SK-N-SH (cell line): Measurements from ENCODE around the gene MLST8. TPM values are rescaled to one million over a fixed set of nuclear protein-coding genes. Genes with fewer than 3 reads are reported as not detected.

Experiments used
- CTCF ChIA-PET: fragments of 300-600, 350-600 bp; formaldehyde crosslinking; extraction: SDS; loops from one replicate; lab custom pipeline; 2021; lab: Yijun Ruan, JAX
- POLR2A ChIA-PET: fragments of 350-600 bp; sonication (Branson Sonifier 250); formaldehyde crosslinking; extraction: SDS; loops from one replicate; lab custom pipeline; 2020; ENCODE audit warnings: antibody characterized with exemption, inconsistent platforms; lab: Yijun Ruan, JAX
- DNase-seq: peaks from one replicate; pipeline ENCODE4 v3.0.0; 2012
- H2AFZ ChIP-seq: fragments of 200-600 bp; sonication (generic); 2 replicates; pipeline ENCODE4 v1.8.1; 2016; ENCODE audit warnings: antibody characterized with exemption, mild to moderate bottlenecking, low read depth
- H3F3A ChIP-seq: fragments of 200-600 bp; sonication (generic); replicated peaks from 2 replicates; pipeline ENCODE3; 2016; ENCODE audit warnings: antibody characterized with exemption, mild to moderate bottlenecking; ENCODE audit not compliant: insufficient read depth
- H3K27ac ChIP-seq, 2 experiments: fragments of 200-500 bp in 1 of 2; fragments of 200-600 bp in 1 of 2; sonication (Bioruptor generic) in 1 of 2; sonication (generic), shearing (Covaris generic) in 1 of 2; 2 replicates each; pipeline versions ENCODE4 v1.5.1 to v1.6.1; 2014 to 2016; ENCODE audit warnings: low read depth in 2 of 2, inconsistent platforms in 1 of 2, low read length in 1 of 2, mild to moderate bottlenecking in 1 of 2, mixed read lengths in 1 of 2
- H3K27me3 ChIP-seq: fragments of 200-600 bp; sonication (generic), shearing (Covaris generic); 2 replicates; pipeline ENCODE4 v1.6.1; 2016; ENCODE audit warnings: mixed run types; ENCODE audit not compliant: insufficient read depth
- H3K36me3 ChIP-seq, 2 experiments: fragments of 200-500 bp in 1 of 2; fragments of 200-600 bp in 1 of 2; sonication (Bioruptor generic) in 1 of 2; sonication (generic) in 1 of 2; replicated peaks in 1 of 2; 2 replicates each; pipeline versions ENCODE3 to v1.5.1; 2014 to 2016; ENCODE audit warnings: low read length in 1 of 2, mild to moderate bottlenecking in 1 of 2; ENCODE audit not compliant: insufficient read depth in 2 of 2, control insufficient read depth in 1 of 2
- H3K4me1 ChIP-seq, 2 experiments: fragments of 200-500 bp in 1 of 2; fragments of 200-600 bp in 1 of 2; sonication (Bioruptor generic) in 1 of 2; sonication (generic), shearing (Covaris generic) in 1 of 2; 2 replicates each; pipeline versions ENCODE4 v1.5.1 to v1.6.1; 2014 to 2016; ENCODE audit warnings: low read depth in 1 of 2, low read length in 1 of 2, mixed run types in 1 of 2; ENCODE audit not compliant: insufficient read depth in 2 of 2, control insufficient read depth in 1 of 2
- H3K4me2 ChIP-seq: fragments of 200-600 bp; sonication (generic), shearing (Covaris generic); 2 replicates; pipeline ENCODE4 v1.6.1; 2017; ENCODE audit warnings: mixed run types
- H3K4me3 ChIP-seq, 2 experiments: fragments of 200-500 bp in 1 of 2; fragments of 200-600 bp in 1 of 2; sonication (Bioruptor generic) in 1 of 2; sonication (generic), shearing (Covaris generic) in 1 of 2; 2 replicates each; pipeline versions ENCODE4 v1.5.1 to v1.8.1; 2014 to 2016; ENCODE audit warnings: low read depth in 2 of 2, inconsistent platforms in 1 of 2, low read length in 1 of 2, mild to moderate bottlenecking in 1 of 2, mixed read lengths in 1 of 2, moderate library complexity in 1 of 2
- H3K79me2 ChIP-seq: fragments of 200-600 bp; sonication (generic); 2 replicates; pipeline ENCODE4 v1.8.1; 2017; ENCODE audit warnings: mild to moderate bottlenecking; ENCODE audit not compliant: insufficient read depth
- H3K9ac ChIP-seq: fragments of 200-600 bp; sonication (generic); 2 replicates; pipeline ENCODE4 v1.6.1; 2017; ENCODE audit warnings: mixed run types
- H3K9me2 ChIP-seq: fragments of 200-600 bp; sonication (generic); 2 replicates; pipeline ENCODE4 v1.6.1; 2017; ENCODE audit warnings: mixed run types
- H3K9me3 ChIP-seq: fragments of 200-600 bp; sonication (generic); 2 replicates; pipeline ENCODE4 v1.6.1; 2017; ENCODE audit warnings: mixed run types, mild to moderate bottlenecking, moderate library complexity
- H4K20me1 ChIP-seq: fragments of 200-600 bp; sonication (generic); 2 replicates; pipeline ENCODE4 v1.6.1; 2017; ENCODE audit warnings: mild to moderate bottlenecking, mixed run types; ENCODE audit not compliant: insufficient read depth
- CTCF ChIP-seq: fragments of 200-600 bp; sonication (generic); IDR thresholded peaks from 2 replicates; pipeline ENCODE4 v1.6.1; 2017; ENCODE audit warnings: antibody characterized with exemption, mild to moderate bottlenecking, moderate library complexity
- EP300 ChIP-seq, 2 experiments: IDR thresholded peaks; 2 replicates each; pipeline versions ENCODE4 v1.4.0 to v1.6.1; 2012; ENCODE audit warnings: borderline replicate concordance in 1 of 2, low read depth in 1 of 2, low read length in 1 of 2
- EZH2phosphoT487 ChIP-seq: fragments of 200-600 bp; sonication (generic); IDR thresholded peaks from 2 replicates; pipeline ENCODE4 v1.6.1; 2017; ENCODE audit warnings: low read depth, mixed run types, mild to moderate bottlenecking, antibody characterized with exemption, moderate library complexity, borderline replicate concordance
- IRF3 ChIP-seq: fragments of 150-350 bp; IDR thresholded peaks from 2 replicates; pipeline ENCODE4 v1.6.1; 2016; ENCODE audit warnings: mild to moderate bottlenecking, low read depth, low read length
- JUND ChIP-seq: IDR thresholded peaks from 2 replicates; pipeline ENCODE4 v1.4.0; 2012
- NFIC ChIP-seq: IDR thresholded peaks from 2 replicates; pipeline ENCODE4 v1.4.0; 2012; ENCODE audit warnings: borderline replicate concordance
- RAD21 ChIP-seq: IDR thresholded peaks from 2 replicates; pipeline ENCODE4 v1.6.1; 2012; ENCODE audit warnings: mild to moderate bottlenecking, low read length
- RCOR1 ChIP-seq: fragments of 150-350 bp; IDR thresholded peaks from 2 replicates; pipeline ENCODE4 v1.6.1; 2017; ENCODE audit warnings: antibody characterized with exemption, low read length
- RFX5 ChIP-seq: IDR thresholded peaks from 2 replicates; pipeline ENCODE4 v1.6.1; 2012; ENCODE audit warnings: mild to moderate bottlenecking, improper control_type of control experiment, low read length
- RXRA ChIP-seq: IDR thresholded peaks from 2 replicates; pipeline ENCODE4 v1.4.0; 2012; ENCODE audit warnings: low read depth, mild to moderate bottlenecking, borderline replicate concordance
- SIN3A ChIP-seq: IDR thresholded peaks from 2 replicates; pipeline ENCODE4 v1.6.1; 2012; ENCODE audit warnings: low read depth, mild to moderate bottlenecking, low read length, moderate library complexity, borderline replicate concordance
- TEAD4 ChIP-seq: IDR thresholded peaks from 2 replicates; pipeline ENCODE4 v1.4.0; 2012; ENCODE audit warnings: mild to moderate bottlenecking, borderline replicate concordance; ENCODE audit not compliant: insufficient read depth
- WGBS: methylation state at CpG from one replicate; pipeline ENCODE4 v1.1.6; 2017; ENCODE audit warnings: low lambda C conversion rate; 5-methylcytosine and 5-hydroxymethylcytosine counted together
- polyA plus RNA-seq, 3 experiments: library from polyadenylated mRNA; depleted of rRNA; stranded (reverse); fragments of >200 nt; gene quantifications; 2 replicates each; pipeline ENCODE4 v1.2.3, GENCODE V29; 2012
- TF ChIP-seq, protein P1 (sequence below): IDR thresholded peaks from 2 replicates; pipeline ENCODE4 v1.4.0; 2012; ENCODE audit warnings: low read depth, borderline replicate concordance
- TF ChIP-seq, protein P2 (sequence below): IDR thresholded peaks from 2 replicates; pipeline ENCODE4 v1.4.0; 2012; ENCODE audit warnings: low read depth, borderline replicate concordance

Gene MLST8
- polyA plus RNA-seq, 1 of the 3 experiments (the other 2 are of a cell fraction), result 85.4 TPM

DNA sequence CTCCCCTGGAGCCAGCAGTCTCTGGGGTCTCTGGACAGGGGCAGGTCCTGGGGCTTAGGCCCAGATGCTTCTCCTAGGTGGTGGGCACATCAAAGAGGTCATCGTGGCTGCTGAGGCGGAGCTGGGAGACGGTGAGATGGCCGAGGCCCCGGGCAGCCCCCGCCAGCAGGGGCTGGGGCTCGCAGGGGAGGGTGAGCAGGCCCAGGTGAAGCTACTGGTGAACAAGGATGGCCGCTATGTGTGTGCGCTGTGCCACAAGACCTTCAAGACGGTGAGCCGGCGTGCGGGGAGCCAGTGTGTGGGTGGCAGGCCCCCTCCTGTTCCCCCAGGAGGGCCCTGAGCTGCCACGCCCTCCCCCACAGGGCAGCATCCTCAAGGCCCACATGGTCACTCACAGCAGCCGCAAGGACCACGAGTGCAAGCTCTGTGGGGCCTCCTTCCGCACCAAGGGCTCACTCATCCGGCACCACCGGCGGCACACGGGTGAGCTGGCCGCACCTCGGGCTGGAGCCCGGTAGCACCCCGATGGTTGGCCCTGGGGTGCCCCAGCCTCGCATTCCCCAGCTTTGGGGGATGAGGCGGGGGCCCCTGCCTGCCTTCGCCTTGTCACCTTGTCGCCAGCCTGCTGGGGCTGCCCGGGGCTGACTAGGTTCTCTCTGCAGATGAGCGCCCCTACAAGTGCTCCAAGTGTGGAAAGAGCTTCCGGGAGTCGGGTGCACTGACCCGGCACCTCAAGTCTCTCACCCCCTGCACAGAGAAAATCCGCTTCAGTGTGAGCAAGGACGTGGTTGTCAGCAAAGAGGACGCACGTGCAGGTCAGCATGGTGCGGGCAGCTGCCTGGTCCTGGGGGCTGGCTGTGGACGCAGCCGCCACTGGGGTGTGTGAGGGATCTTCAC lies 27.1 kb downstream of the MLST8 start:
- H3K9me3 ChIP-seq, result no peaks in the 10 kb centered on the region
- H2AFZ ChIP-seq, result no peak overlapping the region
- ChIA-PET CTCF (interaction anchor here (0.9 kb wide), 1 partner anchor 38 kb away, joined by 4 read pairs; no protein-coding TSS in a partner anchor), POLR2A (no interaction called here)
- H3K9ac ChIP-seq, result no peak overlapping the region
- no peak overlapping the region for H3K4me2 ChIP-seq
- H3K79me2 ChIP-seq, result peaks cover 12% of the 10 kb centered on the region
- 89% methylated on average over 5 of the region's 41 CpGs for WGBS
- peaks cover 0 to 3% of the 10 kb centered on the region in 2 experiments; a peak in 1 of 4 replicates for H3K4me1 ChIP-seq
- H3K9me2 ChIP-seq, result no peaks in the 10 kb centered on the region
- peaks cover 0 to 74% of the 10 kb centered on the region in 2 experiments for H3K36me3 ChIP-seq
- no peak overlapping the region for H3K4me3 ChIP-seq
- H3F3A ChIP-seq, result no peaks in the 10 kb centered on the region
- H3K27me3 ChIP-seq, result no peaks in the 10 kb centered on the region
- TF ChIP-seq EZH2phosphoT487 (no peak), TEAD4 (no peak), SIN3A (no peak)
- TF ChIP-seq, all 33 proteins: peak for 0
- Histone ChIP-seq H3K27ac (no peak overlapping the region), H4K20me1 (peaks cover 15% of the 10 kb centered on the region)
- DNase-seq, result no peak

DNA sequence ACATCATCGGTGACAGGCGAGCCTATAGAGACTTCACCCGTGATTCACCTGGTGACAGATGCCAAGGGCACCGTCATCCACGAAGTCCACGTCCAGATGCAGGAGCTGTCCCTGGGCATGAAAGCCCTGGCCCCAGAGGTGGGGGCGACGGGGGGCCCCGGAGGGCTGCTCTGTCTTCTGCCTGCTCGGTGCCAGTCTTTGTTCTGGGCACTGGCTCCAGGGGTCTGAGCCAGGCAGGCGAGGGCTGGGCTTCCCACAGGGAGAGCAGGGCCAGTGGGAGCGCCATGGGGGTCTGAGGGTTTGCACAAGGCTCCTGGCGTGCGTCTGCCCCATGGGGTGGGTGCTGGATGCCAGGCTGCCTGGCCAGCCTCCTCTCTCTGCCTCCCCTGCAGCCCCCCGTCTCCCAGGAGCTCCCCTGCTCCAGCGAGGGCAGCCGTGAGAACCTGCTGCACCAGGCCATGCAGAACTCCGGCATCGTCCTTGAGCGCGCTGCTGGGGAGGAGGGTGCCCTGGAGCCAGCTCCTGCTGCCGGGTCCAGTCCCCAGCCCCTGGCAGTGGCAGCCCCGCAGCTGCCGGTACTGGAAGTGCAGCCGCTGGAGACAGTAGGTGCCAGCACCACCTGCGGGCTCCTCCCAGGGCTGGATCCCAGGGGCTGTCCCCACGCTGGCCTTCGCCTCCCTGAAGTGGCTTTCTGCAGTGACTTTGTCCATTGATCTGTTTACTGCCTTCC lies 28.0 kb downstream of the MLST8 start:
- H3K4me3 ChIP-seq, result no peak overlapping the region
- peaks cover 3% of the 10 kb centered on the region; the same call in 1 of the 2 replicates for H3K79me2 ChIP-seq
- peaks cover 6% of the 10 kb centered on the region; the same call in 1 of the 2 replicates for H4K20me1 ChIP-seq
- no peak overlapping the region for H3K9ac ChIP-seq
- H3K27ac ChIP-seq, result no peak overlapping the region
- peaks cover 0 to 70% of the 10 kb centered on the region in 2 experiments for H3K36me3 ChIP-seq
- ChIA-PET POLR2A (no interaction called here), CTCF (interaction anchor here (0.9 kb wide), 1 partner anchor 38 kb away, joined by 4 read pairs; no protein-coding TSS in a partner anchor)
- no peaks in the 10 kb centered on the region for H3K9me3 ChIP-seq
- H3F3A ChIP-seq, result no peaks in the 10 kb centered on the region
- WGBS, result 94% methylated on average over 14 of the region's 28 CpGs
- no peak overlapping the region for H2AFZ ChIP-seq
- peaks cover 0 to 3% of the 10 kb centered on the region in 2 experiments; a peak in 1 of 4 replicates for H3K4me1 ChIP-seq
- no peak for DNase-seq
- H3K27me3 ChIP-seq, result no peaks in the 10 kb centered on the region
- TF ChIP-seq CTCF (no peak), RXRA (no peak), RFX5 (no peak), EP300 (IDR thresholded peaks at IDR 0.05; ENCODE audit: borderline replicate concordance in 1 of 2, low read depth in 1 of 2, low read length in 1 of 2) (no peak), RCOR1 (no peak), IRF3 (no peak), RAD21 (no peak), JUND (no peak), TEAD4 (no peak), NFIC (no peak)
- TF ChIP-seq, protein P1, sequence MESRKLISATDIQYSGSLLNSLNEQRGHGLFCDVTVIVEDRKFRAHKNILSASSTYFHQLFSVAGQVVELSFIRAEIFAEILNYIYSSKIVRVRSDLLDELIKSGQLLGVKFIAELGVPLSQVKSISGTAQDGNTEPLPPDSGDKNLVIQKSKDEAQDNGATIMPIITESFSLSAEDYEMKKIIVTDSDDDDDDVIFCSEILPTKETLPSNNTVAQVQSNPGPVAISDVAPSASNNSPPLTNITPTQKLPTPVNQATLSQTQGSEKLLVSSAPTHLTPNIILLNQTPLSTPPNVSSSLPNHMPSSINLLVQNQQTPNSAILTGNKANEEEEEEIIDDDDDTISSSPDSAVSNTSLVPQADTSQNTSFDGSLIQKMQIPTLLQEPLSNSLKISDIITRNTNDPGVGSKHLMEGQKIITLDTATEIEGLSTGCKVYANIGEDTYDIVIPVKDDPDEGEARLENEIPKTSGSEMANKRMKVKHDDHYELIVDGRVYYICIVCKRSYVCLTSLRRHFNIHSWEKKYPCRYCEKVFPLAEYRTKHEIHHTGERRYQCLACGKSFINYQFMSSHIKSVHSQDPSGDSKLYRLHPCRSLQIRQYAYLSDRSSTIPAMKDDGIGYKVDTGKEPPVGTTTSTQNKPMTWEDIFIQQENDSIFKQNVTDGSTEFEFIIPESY, result no peak
- TF ChIP-seq, protein P2, sequence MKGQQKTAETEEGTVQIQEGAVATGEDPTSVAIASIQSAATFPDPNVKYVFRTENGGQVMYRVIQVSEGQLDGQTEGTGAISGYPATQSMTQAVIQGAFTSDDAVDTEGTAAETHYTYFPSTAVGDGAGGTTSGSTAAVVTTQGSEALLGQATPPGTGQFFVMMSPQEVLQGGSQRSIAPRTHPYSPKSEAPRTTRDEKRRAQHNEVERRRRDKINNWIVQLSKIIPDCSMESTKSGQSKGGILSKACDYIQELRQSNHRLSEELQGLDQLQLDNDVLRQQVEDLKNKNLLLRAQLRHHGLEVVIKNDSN, result no peak
- TF ChIP-seq, all 33 proteins: peak for 0
- Histone ChIP-seq H3K9me2 (no peaks in the 10 kb centered on the region), H3K4me2 (no peak overlapping the region)
